C4-2B (cell line): ENCODE data around the gene XYLT1.

ENCODE experiments used
- H3K27ac ChIP-seq: fragments of 450-650 bp; 2 replicates; pipeline ENCODE4 v1.5.1; 2017
- CTCF ChIP-seq: fragments of 450-650 bp; conservative IDR thresholded peaks from 2 replicates; pipeline ENCODE4 v1.5.1; 2017; ENCODE audit warnings: mild to moderate bottlenecking
- ZFX ChIP-seq: fragments of 450-650 bp; IDR thresholded peaks from 2 replicates; pipeline ENCODE4 v1.6.1; 2017

Gene XYLT1

GRCh38 chr16:17321824-17322223 lies 148.9 kb downstream of the XYLT1 start:
- H3K27ac ChIP-seq, result no peak overlapping the region
- TF ChIP-seq CTCF (no peak), ZFX (no peak)

GRCh38 chr16:17320009-17320408 lies 150.8 kb downstream of the XYLT1 start:
- H3K27ac ChIP-seq, result no peak overlapping the region
- TF ChIP-seq CTCF (no peak), ZFX (no peak)

- no peak for TF ChIP-seq ZFX
These were observed 152.5 kb downstream of the XYLT1 start for GRCh38 chr16:17318238-17318637.

GRCh38 chr16:17316005-17316404 lies 154.8 kb downstream of the XYLT1 start:
- no peak overlapping the region for H3K27ac ChIP-seq
- TF ChIP-seq CTCF (no peak), ZFX (no peak)

More at GRCh38 chr16:17318238-17318637, 152.5 kb downstream of the XYLT1 start:
- H3K27ac ChIP-seq, result no peak overlapping the region

- TF ChIP-seq ZFX (no peak), CTCF (no peak)
- no peak overlapping the region for H3K27ac ChIP-seq
These were observed 156.8 kb downstream of the XYLT1 start for GRCh38 chr16:17313793-17314547.

GRCh38 chr16:17313085-17313611 lies 157.6 kb downstream of the XYLT1 start:
- no peak overlapping the region for H3K27ac ChIP-seq

GRCh38 chr16:17312094-17312710 lies 158.6 kb downstream of the XYLT1 start:
- no peak overlapping the region for H3K27ac ChIP-seq
- TF ChIP-seq CTCF (no peak), ZFX (no peak)

More at GRCh38 chr16:17313085-17313611, 157.6 kb downstream of the XYLT1 start:
- TF ChIP-seq ZFX (no peak), CTCF (no peak)
